K562 (cell line): ENCODE results near the gene DNALI1. TPM values are rescaled to one million over a fixed set of nuclear protein-coding genes. Genes with fewer than 3 reads are reported as not detected.

Source experiments
- ATAC-seq: fragments of 200-7000 bp; cut with Tn5 transposase; 3 replicates; pipeline ENCODE4 v1.9.1; 2020; ENCODE audit warnings: moderate library complexity
- BruUV-seq: library from RNA; stranded (reverse); fragments of 400-500 nt; replicated peaks from 2 replicates; lab custom pipeline; 2021; lab: Mats Ljungman, UMichigan
- CTCF ChIA-PET: fragments of 300-600 bp; formaldehyde crosslinking; extraction: SDS; loops from one replicate; lab custom pipeline; 2021; ENCODE audit warnings: low intra/inter-chr PET ratio; lab: Yijun Ruan, JAX
- POLR2A ChIA-PET: fragments of 300-600, 350-650 bp; sonication (Branson Sonifier 250); formaldehyde crosslinking; extraction: SDS; loops from one replicate; lab custom pipeline; 2021; ENCODE audit warnings: antibody characterized with exemption, inconsistent platforms; lab: Yijun Ruan, JAX
- DNase-seq, 4 experiments: peaks; one replicate each; pipeline versions ENCODE4 v3.0.0 to v3.0.0-alpha.2; 2011 to 2018; ENCODE audit warnings: low spot score in 3 of 4, mixed read lengths in 3 of 4; ENCODE audit errors: extremely low read depth in 1 of 4
- FAIRE-seq: peaks from 2 replicates; lab custom pipeline; 2011; peaks lifted over from hg19 to GRCh38; lab: Jason Lieb, UNC
- H2AFZ ChIP-seq: 2 replicates; pipeline ENCODE4 v1.6.0; 2011; ENCODE audit warnings: low read depth, low read length, control low read depth, inconsistent platforms
- H3K27ac ChIP-seq: fragments of 200-600 bp; 3 replicates; pipeline ENCODE4 v1.8.0; 2011; ENCODE audit warnings: low read depth, mild to moderate bottlenecking, control low read depth, inconsistent platforms, low read length, moderate library complexity, mixed read lengths; ENCODE audit errors: extremely low read depth
- H3K27me3 ChIP-seq, 2 experiments: fragments of 300-600 bp in 1 of 2; 2 replicates in 1 of 2; 3 replicates in 1 of 2; pipeline versions ENCODE4 v1.6.0 to v1.8.0; 2011; ENCODE audit warnings: inconsistent platforms in 2 of 2, low read length in 2 of 2, mild to moderate bottlenecking in 1 of 2, mixed read lengths in 1 of 2, moderate library complexity in 1 of 2; ENCODE audit not compliant: control insufficient read depth in 2 of 2, insufficient read depth in 2 of 2
- H3K36me3 ChIP-seq: fragments of 300-600 bp; 3 replicates; pipeline ENCODE4 v1.8.0; 2011; ENCODE audit warnings: mild to moderate bottlenecking, low read length, inconsistent platforms; ENCODE audit not compliant: control insufficient read depth, insufficient read depth
- H3K4me1 ChIP-seq, 2 experiments: fragments of 200-600 bp in 1 of 2; replicated peaks in 1 of 2; 2 replicates in 1 of 2; 3 replicates in 1 of 2; pipeline versions ENCODE4 v1.5.1 to v1.8.0; 2011; ENCODE audit warnings: inconsistent platforms in 2 of 2, low read length in 2 of 2, mild to moderate bottlenecking in 1 of 2, mixed read lengths in 1 of 2, moderate library complexity in 1 of 2; ENCODE audit not compliant: control insufficient read depth in 2 of 2, insufficient read depth in 2 of 2
- H3K4me2 ChIP-seq: 2 replicates; pipeline ENCODE4 v1.6.1; 2011; ENCODE audit warnings: low read length, control low read depth, inconsistent platforms, mixed read lengths; ENCODE audit not compliant: insufficient read depth
- H3K4me3 ChIP-seq: fragments of 200-600 bp; sonication (generic), shearing (Covaris generic); 2 replicates; pipeline ENCODE4 v1.5.1; 2016; ENCODE audit warnings: control low read depth, inconsistent platforms
- H3K79me2 ChIP-seq: fragments of 200-600 bp; 3 replicates; pipeline ENCODE4 v1.8.0; 2011; ENCODE audit warnings: low read length, inconsistent platforms; ENCODE audit not compliant: control insufficient read depth, insufficient read depth
- H3K9ac ChIP-seq, 2 experiments: 2 replicates each; pipeline versions ENCODE4 v1.6.0 to v1.6.1; 2011; ENCODE audit warnings: low read depth in 2 of 2, low read length in 2 of 2, control low read depth in 1 of 2, inconsistent platforms in 1 of 2, mild to moderate bottlenecking in 1 of 2, mixed read lengths in 1 of 2; ENCODE audit not compliant: insufficient read depth in 1 of 2
- H3K9me1 ChIP-seq: one replicate; pipeline ENCODE4 v1.6.0; 2011; ENCODE audit warnings: inconsistent platforms, mild to moderate bottlenecking, low read length, moderate library complexity; ENCODE audit not compliant: control insufficient read depth, insufficient read depth
- H3K9me3 ChIP-seq: replicated peaks from 2 replicates; pipeline ENCODE4 v1.5.1; 2011; ENCODE audit warnings: low read depth, low read length, inconsistent platforms; ENCODE audit not compliant: control insufficient read depth, insufficient read depth
- H4K20me1 ChIP-seq: replicated peaks from 2 replicates; pipeline ENCODE4 v1.6.1; 2011; ENCODE audit warnings: low read length, inconsistent platforms, mixed read lengths; ENCODE audit not compliant: control insufficient read depth, insufficient read depth
- CEBPB ChIP-seq: fragments of 450-650 bp; IDR thresholded peaks from 2 replicates; pipeline ENCODE4 v1.6.1; 2016; ENCODE audit warnings: missing genetic modification characterization, missing compliant biosample characterization
- SMARCA5 ChIP-seq: fragments of 450-650 bp; IDR thresholded peaks from 2 replicates; pipeline ENCODE4 v1.6.1; 2016
- ZFP30 ChIP-seq: fragments of 250-450 bp; sonication (Bioruptor Pico); IDR thresholded peaks from 2 replicates; pipeline ENCODE4 v1.8.0; 2022; ENCODE audit warnings: moderate library complexity, mild to moderate bottlenecking, inconsistent platforms, borderline replicate concordance
- ZNF263 ChIP-seq: sonication (generic); formaldehyde crosslinking; IDR thresholded peaks from 2 replicates; pipeline ENCODE4 v1.8.0; 2022; ENCODE audit warnings: mild to moderate bottlenecking, missing genetic modification reagents, borderline replicate concordance
- ZNF668 ChIP-seq: fragments of 250-450 bp; sonication (Bioruptor Pico); IDR thresholded peaks from 2 replicates; pipeline ENCODE4 v1.8.0; 2022; ENCODE audit warnings: mild to moderate bottlenecking, inconsistent platforms
- WGBS: fragments of 100-300 bp; shearing (Covaris generic); methylation state at CpG from one replicate; pipeline ENCODE4 v1.1.6; 2016; ENCODE audit warnings: low coverage, mixed read lengths; ENCODE audit not compliant: insufficient coverage; ENCODE audit errors: missing lambda C conversion rate; 5-methylcytosine and 5-hydroxymethylcytosine counted together
- in situ Hi-C: fragments of 300-500 bp; cut with MboI; formaldehyde crosslinking; loops from 4 replicates; pipeline ENCODE4 v1.15.0; 2018; ENCODE audit warnings: inconsistent platforms, mixed read lengths
- intact Hi-C: fragments of 100-400 bp; cut with micrococcal nuclease; formaldehyde crosslinking; loops from 2 replicates; pipeline ENCODE4 v1.14.2; 2022
- polyA plus RNA-seq, 8 experiments: library from polyadenylated mRNA; depleted of rRNA in 4 of 8; stranded (reverse) in 5 of 8; unstranded in 3 of 8; fragments of >200 nt; fragmentation: Nextera tagmentation in 2 of 8; fragmentation: Illumina TruSeq in 1 of 8; extraction: Ambion mirVana in 2 of 8; extraction: Trizol in 1 of 8; gene quantifications; 2 replicates each; pipeline versions ENCODE4 v1.2.1 to v1.2.3, GENCODE V29; 2011 to 2014; ENCODE audit warnings: inconsistent platforms in 1 of 8, missing spikeins in 1 of 8
- total RNA-seq, 7 experiments: library from RNA; depleted of rRNA in 6 of 7; stranded (reverse); fragments of >200 nt in 6 of 7; fragmentation: Illumina TruSeq in 2 of 7; extraction: Trizol in 2 of 7; gene quantifications; 2 replicates each; pipeline versions ENCODE4 v1.2.1 to v1.2.3, GENCODE V29; 2011 to 2021; ENCODE audit warnings: low replicate concordance in 1 of 7
- TF ChIP-seq, protein P1 (sequence below), 2 experiments: fragments of 450-650 bp; IDR thresholded peaks; 2 replicates each; pipeline ENCODE4 v1.6.1; 2018; ENCODE audit warnings: mild to moderate bottlenecking in 2 of 2, low read depth in 1 of 2; ENCODE audit not compliant: partially characterized antibody in 2 of 2

DNALI1 gene
- total and polyA plus RNA-seq, 9 of the 15 experiments (the other 6 are each of a cell fraction or from before 2014, with no cell fraction given): 0.87 to 5.6 (median 1.2) TPM

- TF ChIP-seq, protein P1, sequence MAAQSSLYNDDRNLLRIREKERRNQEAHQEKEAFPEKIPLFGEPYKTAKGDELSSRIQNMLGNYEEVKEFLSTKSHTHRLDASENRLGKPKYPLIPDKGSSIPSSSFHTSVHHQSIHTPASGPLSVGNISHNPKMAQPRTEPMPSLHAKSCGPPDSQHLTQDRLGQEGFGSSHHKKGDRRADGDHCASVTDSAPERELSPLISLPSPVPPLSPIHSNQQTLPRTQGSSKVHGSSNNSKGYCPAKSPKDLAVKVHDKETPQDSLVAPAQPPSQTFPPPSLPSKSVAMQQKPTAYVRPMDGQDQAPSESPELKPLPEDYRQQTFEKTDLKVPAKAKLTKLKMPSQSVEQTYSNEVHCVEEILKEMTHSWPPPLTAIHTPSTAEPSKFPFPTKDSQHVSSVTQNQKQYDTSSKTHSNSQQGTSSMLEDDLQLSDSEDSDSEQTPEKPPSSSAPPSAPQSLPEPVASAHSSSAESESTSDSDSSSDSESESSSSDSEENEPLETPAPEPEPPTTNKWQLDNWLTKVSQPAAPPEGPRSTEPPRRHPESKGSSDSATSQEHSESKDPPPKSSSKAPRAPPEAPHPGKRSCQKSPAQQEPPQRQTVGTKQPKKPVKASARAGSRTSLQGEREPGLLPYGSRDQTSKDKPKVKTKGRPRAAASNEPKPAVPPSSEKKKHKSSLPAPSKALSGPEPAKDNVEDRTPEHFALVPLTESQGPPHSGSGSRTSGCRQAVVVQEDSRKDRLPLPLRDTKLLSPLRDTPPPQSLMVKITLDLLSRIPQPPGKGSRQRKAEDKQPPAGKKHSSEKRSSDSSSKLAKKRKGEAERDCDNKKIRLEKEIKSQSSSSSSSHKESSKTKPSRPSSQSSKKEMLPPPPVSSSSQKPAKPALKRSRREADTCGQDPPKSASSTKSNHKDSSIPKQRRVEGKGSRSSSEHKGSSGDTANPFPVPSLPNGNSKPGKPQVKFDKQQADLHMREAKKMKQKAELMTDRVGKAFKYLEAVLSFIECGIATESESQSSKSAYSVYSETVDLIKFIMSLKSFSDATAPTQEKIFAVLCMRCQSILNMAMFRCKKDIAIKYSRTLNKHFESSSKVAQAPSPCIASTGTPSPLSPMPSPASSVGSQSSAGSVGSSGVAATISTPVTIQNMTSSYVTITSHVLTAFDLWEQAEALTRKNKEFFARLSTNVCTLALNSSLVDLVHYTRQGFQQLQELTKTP (IDR thresholded peaks at IDR 0.05; ENCODE audit: low read depth in 1 of 2, partially characterized antibody in 2 of 2): no peak
- TF ChIP-seq ZNF668 (CRISPR knock-in tag): no peak
- TF ChIP-seq ZFP30 (CRISPR knock-in tag): no peak
- no peak for TF ChIP-seq ZNF263 (CRISPR knock-in tag)
Measured at GRCh38 chr1:37574834-37575480, 18.2 kb downstream of the DNALI1 start (continued).

GRCh38 chr1:37575692-37576091 lies 19.0 kb downstream of the DNALI1 start:
- Histone ChIP-seq H4K20me1 (no peaks in the 10 kb centered on the region), H3K4me1 (no peaks in the 10 kb centered on the region), H3K9me1 (peaks cover 2% of the 10 kb centered on the region), H3K4me3 (no peak overlapping the region), H3K36me3 (peaks cover 93% of the 10 kb centered on the region), H3K9ac (no peak overlapping the region), H2AFZ (no peak overlapping the region), H3K27ac (no peak overlapping the region), H3K79me2 (no peaks in the 10 kb centered on the region; the same call in 1 of the 3 replicates), H3K9me3 (no peaks in the 10 kb centered on the region), H3K27me3 (no peaks in the 10 kb centered on the region), H3K4me2 (no peak overlapping the region)
- no peak for ATAC-seq
- WGBS: 89% methylated on average over 5 of the region's 5 CpGs
- DNase-seq: no peak
- in situ Hi-C loops (no loop called here), intact Hi-C loops (no loop called here)
- FAIRE-seq: no peak
- TF ChIP-seq CEBPB (tag): 0 out of 2 replicates have a peak, but pooled peaks have one; percentile 7
- no peak for TF ChIP-seq SMARCA5
- BruUV-seq: no TSS peak
- ChIA-PET POLR2A (interaction anchor here (1.1 to 2.3 kb wide), 3 partner anchors 8 to 20 kb away, joined by 4 to 8 read pairs (median 7); partner anchors contain the start of gene GNL2), CTCF (no interaction called here)
